Measurements from ENCODE around the gene SORT1.

SORT1 gene

DNA sequence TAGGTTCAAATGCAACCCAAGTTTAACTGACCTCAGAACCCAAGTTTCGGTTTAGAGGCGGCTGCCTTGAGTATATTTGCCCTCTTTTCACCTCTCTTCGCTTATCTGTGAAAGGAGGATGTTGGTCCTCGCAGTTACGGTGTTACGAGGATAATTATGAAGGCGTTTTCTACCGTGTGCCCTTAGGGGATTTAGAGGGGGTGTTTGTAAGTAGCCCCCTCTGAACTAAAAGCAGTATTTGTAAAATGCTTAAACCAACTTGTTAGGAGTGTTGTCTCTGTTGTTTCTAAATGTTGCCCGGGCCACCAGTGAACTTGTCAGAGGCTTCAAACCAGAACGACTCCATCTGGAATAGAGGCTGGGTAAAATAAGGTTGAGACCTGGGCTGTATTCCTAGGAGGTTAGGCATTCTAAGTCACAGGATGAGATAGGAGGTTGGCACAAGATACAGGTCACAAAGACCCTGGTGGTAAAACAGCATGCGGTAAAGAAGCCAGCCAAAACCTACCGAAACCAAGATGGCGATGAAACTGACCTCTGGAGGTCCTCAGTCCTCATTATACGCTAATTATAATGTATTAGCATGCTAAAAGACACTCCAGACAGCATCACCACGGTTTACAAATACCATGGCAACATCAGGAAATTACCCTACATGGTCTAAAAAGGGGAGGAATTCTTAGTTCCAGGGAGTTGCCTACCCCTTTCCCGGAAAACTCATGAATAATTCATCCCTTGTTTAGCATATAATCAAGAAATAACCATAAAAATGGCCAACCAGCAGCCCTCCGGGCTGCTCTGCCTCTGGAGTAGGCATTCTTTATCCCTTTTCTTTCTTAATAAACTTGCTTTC lies 113.7 kb downstream of the SORT1 start:
- H3K4me3 ChIP-seq (ENCODE audit: low read length), result peak overlapping the region; percentile 76

DNA sequence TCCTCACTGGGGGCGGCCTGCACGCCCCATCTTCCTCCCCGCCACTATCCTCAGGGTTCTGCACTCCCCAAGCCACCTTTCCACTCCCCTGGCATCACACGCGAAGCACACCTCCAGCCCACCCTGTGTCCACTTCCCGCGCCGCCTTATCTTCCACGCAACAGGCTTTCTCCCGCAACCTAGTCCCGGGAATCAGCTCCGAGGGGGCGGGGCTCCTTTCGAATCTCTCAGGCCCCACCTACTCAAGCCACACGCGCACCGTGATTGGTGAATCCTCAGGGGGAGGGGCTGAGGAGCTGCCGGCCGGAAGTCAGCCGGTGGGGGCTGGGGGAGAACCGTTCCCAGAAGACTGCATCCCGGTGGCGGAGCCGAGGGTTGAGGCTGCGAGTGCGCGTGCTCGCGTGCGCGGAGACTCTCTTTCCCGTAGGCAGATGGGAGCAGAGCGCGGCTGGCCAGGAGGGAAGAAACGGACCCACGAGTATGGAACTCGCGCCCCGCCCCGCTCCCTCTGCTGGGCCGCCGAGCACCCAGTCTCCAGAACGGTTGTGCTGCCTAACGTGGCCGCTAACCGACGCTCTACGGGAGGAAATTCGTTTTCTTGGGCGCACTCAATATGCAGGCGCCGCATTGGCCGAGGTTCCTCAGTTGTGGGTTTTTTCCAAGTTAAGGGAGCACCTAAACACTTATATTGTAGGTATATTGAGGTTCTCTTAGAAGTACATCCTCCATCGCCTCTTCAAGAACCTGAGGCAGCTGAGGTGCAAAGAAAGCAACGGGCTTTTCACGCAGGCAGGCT lies 114.6 kb downstream of the SORT1 start, which contains the start of gene PSRC1:
Gene PSRC1 (minus strand): TSS at position 194 of the 796 bp plus-strand sequence.
- H3K9me3 ChIP-seq (ENCODE audit: control insufficient read depth, low read depth, low read length), result no peaks in the 10 kb centered on the region
- H3K9ac ChIP-seq (ENCODE audit: low read length), result peak within 1 kb of the TSS; percentile 87

More for the DNA sequence above, 113.7 kb downstream of the SORT1 start:
- H3K4me1 ChIP-seq (ENCODE audit: control insufficient read depth, low read depth, low read length), result peaks cover 27% of the 10 kb centered on the region
- no peaks in the 10 kb centered on the region for H3K27me3 ChIP-seq (ENCODE audit: control insufficient read depth, insufficient read depth, low read length)
- H3K9ac ChIP-seq (ENCODE audit: low read length), result peak overlapping the region; percentile 87
- peak overlapping the region; percentile 92 for H3K27ac ChIP-seq (ENCODE audit: low read length)
- peaks cover 17% of the 10 kb centered on the region for H3K36me3 ChIP-seq (ENCODE audit: control insufficient read depth, low read depth, low read length)
- no peaks in the 10 kb centered on the region for H3K9me3 ChIP-seq (ENCODE audit: control insufficient read depth, low read depth, low read length)

DNA sequence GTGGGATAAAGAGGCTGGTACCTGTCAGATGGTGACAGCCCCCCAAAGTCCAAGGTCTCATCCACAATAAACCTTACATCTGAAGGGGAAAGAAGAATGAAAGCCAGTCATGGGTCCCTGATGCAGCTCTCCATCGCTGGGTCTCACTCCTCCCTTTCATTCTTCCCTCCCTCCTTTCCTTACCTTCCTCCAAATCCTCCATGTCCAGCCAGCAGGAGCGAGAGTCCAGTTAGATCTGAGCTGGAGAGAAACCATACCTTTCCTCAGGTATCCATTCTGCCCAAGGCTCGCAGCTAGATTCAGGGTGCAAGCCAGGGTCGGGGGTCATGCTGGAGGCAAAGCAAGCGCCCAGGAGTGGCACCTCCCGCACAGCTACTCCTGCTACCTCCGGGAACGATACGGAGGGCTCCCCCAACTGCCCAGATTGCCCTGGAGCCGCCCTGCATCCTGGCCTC lies 115.2 kb downstream of the SORT1 start:
- H3K4me3 ChIP-seq (ENCODE audit: low read length), result peak overlapping the region; percentile 76
- H3K27ac ChIP-seq (ENCODE audit: low read length), result peak overlapping the region; percentile 56

More for the DNA sequence above, 114.6 kb downstream of the SORT1 start, which contains the start of gene PSRC1:
- H3K27ac ChIP-seq (ENCODE audit: low read length), result peak within 1 kb of the TSS; percentile 92
- peaks cover 17% of the 10 kb centered on the region for H3K36me3 ChIP-seq (ENCODE audit: control insufficient read depth, low read depth, low read length)
- H3K4me1 ChIP-seq (ENCODE audit: control insufficient read depth, low read depth, low read length), result peaks cover 27% of the 10 kb centered on the region
- H3K27me3 ChIP-seq (ENCODE audit: control insufficient read depth, insufficient read depth, low read length), result no peaks in the 10 kb centered on the region
- peak within 1 kb of the TSS; percentile 76 for H3K4me3 ChIP-seq (ENCODE audit: low read length)

DNA sequence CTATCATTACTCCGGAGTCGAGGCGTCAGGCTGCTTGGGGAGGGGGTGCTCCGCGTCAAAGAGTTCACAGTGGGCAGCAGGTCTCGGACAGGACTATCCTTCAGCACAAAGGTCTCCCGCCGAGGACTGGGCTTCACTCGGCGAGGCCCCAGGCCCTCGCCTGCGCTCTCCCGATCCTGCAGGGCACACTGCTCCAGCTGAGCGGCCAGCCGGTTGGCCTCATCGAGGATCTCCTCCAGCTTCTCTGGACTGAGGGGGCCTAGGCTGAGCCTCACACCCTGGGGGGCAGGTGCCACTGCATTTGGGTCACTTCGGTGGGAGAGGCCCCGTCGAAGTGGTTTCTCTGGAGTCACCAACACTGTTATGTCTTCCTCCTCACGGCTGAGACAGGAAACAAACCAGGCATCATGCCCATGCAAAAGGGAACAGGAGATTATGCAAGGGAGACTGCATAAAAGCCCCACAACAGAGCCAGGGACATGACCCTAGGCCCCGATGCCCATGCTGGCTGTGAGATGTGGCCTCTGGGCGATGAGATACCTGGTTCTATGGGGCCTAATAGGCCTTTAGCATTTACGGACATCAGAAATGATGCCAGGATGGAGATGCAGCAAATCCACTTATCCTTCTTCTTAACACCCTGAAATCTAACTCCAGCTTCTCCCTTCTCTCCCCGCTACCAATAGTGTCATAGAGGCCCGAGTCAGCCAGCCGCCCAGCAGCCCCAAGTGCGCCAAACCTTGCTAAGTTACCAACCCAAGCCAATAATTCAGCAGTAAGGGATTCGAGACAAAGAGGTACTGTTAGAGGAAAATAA lies 115.8 kb downstream of the SORT1 start:
- H3K4me1 ChIP-seq (ENCODE audit: control insufficient read depth, low read depth, low read length), result peaks cover 27% of the 10 kb centered on the region
- H3K27me3 ChIP-seq (ENCODE audit: control insufficient read depth, insufficient read depth, low read length), result no peaks in the 10 kb centered on the region
- H3K4me3 ChIP-seq (ENCODE audit: low read length), result peak overlapping the region; percentile 76
- no peaks in the 10 kb centered on the region for H3K9me3 ChIP-seq (ENCODE audit: control insufficient read depth, low read depth, low read length)
- H3K27ac ChIP-seq (ENCODE audit: low read length), result no peak overlapping the region
- peaks cover 17% of the 10 kb centered on the region for H3K36me3 ChIP-seq (ENCODE audit: control insufficient read depth, low read depth, low read length)
- H3K9ac ChIP-seq (ENCODE audit: low read length), result peak overlapping the region; percentile 87

More for the DNA sequence above, 115.2 kb downstream of the SORT1 start:
- Histone ChIP-seq H3K9ac (ENCODE audit: low read length) (peak overlapping the region; percentile 87), H3K27me3 (ENCODE audit: control insufficient read depth, insufficient read depth, low read length) (no peaks in the 10 kb centered on the region), H3K36me3 (ENCODE audit: control insufficient read depth, low read depth, low read length) (peaks cover 17% of the 10 kb centered on the region), H3K9me3 (ENCODE audit: control insufficient read depth, low read depth, low read length) (no peaks in the 10 kb centered on the region), H3K4me1 (ENCODE audit: control insufficient read depth, low read depth, low read length) (peaks cover 27% of the 10 kb centered on the region)

DNA sequence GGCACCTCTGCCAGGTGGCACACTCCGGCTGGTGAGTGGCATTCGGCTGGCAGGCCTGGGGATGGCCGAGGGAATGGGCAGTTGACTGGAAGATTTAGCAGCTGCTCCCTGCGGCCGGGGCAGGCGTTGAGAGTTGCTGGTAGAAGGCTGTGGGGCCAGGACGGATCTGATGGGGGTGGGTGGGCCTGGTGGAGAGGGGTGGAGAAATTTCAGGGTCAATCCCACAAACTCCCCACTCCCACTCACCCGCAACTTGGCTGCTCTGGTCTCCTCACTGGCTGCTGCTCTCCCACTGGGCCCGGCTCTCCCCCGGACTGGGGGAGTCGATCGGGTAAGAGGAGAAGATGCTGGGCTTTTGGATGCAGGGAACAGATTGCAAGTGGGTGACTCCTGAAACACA lies 116.9 kb downstream of the SORT1 start:
- H3K4me1 ChIP-seq (ENCODE audit: control insufficient read depth, low read depth, low read length), result peaks cover 27% of the 10 kb centered on the region
- H3K9me3 ChIP-seq (ENCODE audit: control insufficient read depth, low read depth, low read length), result no peaks in the 10 kb centered on the region
- H3K4me3 ChIP-seq (ENCODE audit: low read length), result no peak overlapping the region
- H3K9ac ChIP-seq (ENCODE audit: low read length), result no peak overlapping the region
- H3K27me3 ChIP-seq (ENCODE audit: control insufficient read depth, insufficient read depth, low read length), result no peaks in the 10 kb centered on the region
- H3K27ac ChIP-seq (ENCODE audit: low read length), result no peak overlapping the region
- H3K36me3 ChIP-seq (ENCODE audit: control insufficient read depth, low read depth, low read length), result peaks cover 17% of the 10 kb centered on the region

DNA sequence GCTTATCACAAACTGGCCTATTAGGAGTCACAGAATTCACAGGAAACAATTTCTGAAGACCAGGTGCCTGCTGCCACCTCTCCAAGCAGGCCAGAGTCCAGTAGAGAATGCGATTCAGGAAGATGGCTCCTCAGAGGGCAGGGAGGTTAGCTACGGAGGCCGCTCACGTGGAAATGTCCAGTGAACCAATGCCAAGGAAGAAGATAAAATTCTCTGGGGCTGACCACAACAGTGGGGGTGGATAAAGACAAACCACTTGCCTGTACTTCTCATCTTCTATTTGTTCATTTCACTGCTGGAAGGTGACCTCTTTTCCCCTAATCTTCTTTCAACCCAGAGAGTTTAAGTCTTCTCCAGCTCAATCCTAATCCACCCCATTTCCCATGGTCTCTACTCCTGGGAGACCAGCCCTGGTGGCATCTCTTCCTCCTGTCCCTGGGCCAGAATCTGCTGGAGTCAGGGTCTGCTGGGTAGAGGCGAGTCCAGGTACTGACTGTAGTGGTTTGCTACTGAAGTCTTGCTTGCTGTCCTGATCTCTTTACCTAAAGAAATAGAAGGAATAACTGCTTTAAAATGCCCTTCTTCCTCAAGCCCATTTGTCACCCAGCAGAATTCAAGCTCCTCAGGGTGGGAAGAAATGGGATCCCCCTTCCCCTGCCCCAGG lies 118.0 kb downstream of the SORT1 start:
- no peak overlapping the region for H3K27ac ChIP-seq (ENCODE audit: low read length)
- no peaks in the 10 kb centered on the region for H3K9me3 ChIP-seq (ENCODE audit: control insufficient read depth, low read depth, low read length)
- no peak overlapping the region for H3K4me3 ChIP-seq (ENCODE audit: low read length)
- peaks cover 19% of the 10 kb centered on the region for H3K4me1 ChIP-seq (ENCODE audit: control insufficient read depth, low read depth, low read length)
- H3K27me3 ChIP-seq (ENCODE audit: control insufficient read depth, insufficient read depth, low read length), result no peaks in the 10 kb centered on the region
- peaks cover 17% of the 10 kb centered on the region for H3K36me3 ChIP-seq (ENCODE audit: control insufficient read depth, low read depth, low read length)
- H3K9ac ChIP-seq (ENCODE audit: low read length), result no peak overlapping the region

DNA sequence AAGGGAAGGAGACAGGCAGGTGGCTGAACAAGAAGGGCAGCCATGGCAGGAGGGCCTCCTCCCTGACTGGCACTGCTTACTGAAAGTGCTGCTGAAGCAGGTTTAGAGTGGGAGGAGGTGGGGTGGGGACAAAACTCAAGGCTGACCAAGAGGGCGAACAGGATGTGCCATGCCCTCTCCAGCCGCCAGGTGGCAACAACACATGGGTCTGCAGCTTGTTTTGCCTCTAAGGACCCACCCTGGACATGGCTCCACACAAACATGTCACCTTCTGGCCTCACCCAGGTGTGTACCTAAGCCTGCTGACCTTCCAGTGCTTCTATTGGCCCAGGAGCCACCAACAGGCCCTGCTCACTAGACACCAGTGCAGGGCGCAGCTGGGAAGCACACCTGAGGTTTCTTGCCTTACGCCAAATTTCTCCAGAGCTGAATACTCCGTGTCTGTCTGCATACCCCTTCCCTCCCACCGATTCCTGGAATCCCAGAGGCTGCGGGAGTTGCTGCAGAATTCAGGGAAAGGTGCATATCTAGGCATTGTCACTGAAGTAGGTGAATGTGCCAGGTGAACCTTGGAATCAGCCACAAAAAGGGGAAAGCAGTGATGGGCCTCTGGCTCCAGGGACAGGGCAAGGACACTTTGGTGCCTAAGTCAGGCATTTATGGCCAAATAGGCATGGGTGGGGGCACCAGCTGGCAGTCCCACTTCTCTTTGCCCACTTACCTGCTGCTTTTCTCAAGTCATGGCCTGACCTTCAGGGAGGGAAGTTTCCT lies 120.1 kb downstream of the SORT1 start:
- Histone ChIP-seq H3K9ac (ENCODE audit: low read length) (no peak overlapping the region), H3K27ac (ENCODE audit: low read length) (no peak overlapping the region), H3K9me3 (ENCODE audit: control insufficient read depth, low read depth, low read length) (no peaks in the 10 kb centered on the region), H3K4me1 (ENCODE audit: control insufficient read depth, low read depth, low read length) (peaks cover 11% of the 10 kb centered on the region), H3K36me3 (ENCODE audit: control insufficient read depth, low read depth, low read length) (peaks cover 19% of the 10 kb centered on the region), H3K27me3 (ENCODE audit: control insufficient read depth, insufficient read depth, low read length) (no peaks in the 10 kb centered on the region), H3K4me3 (ENCODE audit: low read length) (no peak overlapping the region)

DNA sequence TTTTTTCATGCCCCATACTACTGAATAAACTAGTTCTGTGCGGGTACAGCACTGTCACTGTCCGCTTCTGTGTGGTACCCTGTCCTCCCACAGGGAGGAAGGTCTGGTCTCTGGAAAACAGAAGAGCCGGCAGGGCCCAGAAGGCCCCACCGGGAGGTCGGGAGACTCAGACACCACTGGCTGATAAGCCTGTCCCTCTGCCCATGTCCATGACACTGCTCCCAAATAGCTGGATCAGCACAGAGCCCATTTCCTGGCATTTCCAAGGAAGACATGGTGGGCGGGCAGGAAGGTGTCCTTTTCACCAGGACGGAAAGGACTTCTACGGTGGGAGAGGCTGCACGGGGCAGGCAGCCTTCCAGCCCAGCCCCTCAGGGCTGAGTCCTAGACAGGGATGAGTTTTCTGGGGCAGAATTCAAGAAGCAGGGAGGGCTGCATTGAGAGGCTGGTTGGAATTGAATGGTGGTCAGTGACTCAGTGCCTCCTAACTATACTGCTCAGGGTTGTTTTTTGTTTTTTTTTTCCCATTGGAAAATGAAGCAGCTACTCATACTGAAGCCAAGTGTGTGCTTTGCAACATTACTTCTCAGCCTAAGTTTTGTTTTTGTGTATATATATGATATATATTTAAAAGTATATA lies 121.9 kb downstream of the SORT1 start:
- no peak overlapping the region for H3K4me3 ChIP-seq (ENCODE audit: low read length)
- H3K27ac ChIP-seq (ENCODE audit: low read length), result no peak overlapping the region
- peaks cover 21% of the 10 kb centered on the region for H3K36me3 ChIP-seq (ENCODE audit: control insufficient read depth, low read depth, low read length)
- H3K9ac ChIP-seq (ENCODE audit: low read length), result no peak overlapping the region
- H3K4me1 ChIP-seq (ENCODE audit: control insufficient read depth, low read depth, low read length), result no peaks in the 10 kb centered on the region
- H3K9me3 ChIP-seq (ENCODE audit: control insufficient read depth, low read depth, low read length), result no peaks in the 10 kb centered on the region
- no peaks in the 10 kb centered on the region for H3K27me3 ChIP-seq (ENCODE audit: control insufficient read depth, insufficient read depth, low read length)

DNA sequence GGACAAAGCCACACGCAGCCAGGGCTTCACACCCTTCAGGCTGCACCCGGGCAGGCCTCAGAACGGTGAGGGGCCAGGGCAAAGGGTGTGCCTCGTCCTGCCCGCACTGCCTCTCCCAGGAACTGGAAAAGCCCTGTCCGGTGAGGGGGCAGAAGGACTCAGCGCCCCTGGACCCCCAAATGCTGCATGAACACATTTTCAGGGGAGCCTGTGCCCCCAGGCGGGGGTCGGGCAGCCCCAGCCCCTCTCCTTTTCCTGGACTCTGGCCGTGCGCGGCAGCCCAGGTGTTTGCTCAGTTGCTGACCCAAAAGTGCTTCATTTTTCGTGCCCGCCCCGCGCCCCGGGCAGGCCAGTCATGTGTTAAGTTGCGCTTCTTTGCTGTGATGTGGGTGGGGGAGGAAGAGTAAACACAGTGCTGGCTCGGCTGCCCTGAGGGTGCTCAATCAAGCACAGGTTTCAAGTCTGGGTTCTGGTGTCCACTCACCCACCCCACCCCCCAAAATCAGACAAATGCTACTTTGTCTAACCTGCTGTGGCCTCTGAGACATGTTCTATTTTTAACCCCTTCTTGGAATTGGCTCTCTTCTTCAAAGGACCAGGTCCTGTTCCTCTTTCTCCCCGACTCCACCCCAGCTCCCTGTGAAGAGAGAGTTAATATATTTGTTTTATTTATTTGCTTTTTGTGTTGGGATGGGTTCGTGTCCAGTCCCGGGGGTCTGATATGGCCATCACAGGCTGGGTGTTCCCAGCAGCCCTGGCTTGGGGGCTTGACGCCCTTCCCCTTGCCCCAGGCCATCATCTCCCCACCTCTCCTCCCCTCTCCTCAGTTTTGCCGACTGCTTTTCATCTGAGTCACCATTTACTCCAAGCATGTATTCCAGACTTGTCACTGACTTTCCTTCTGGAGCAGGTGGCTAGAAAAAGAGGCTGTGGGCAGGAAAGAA lies 122.9 kb downstream of the SORT1 start:
- H3K4me1 ChIP-seq (ENCODE audit: control insufficient read depth, low read depth, low read length), result no peaks in the 10 kb centered on the region
- no peaks in the 10 kb centered on the region for H3K27me3 ChIP-seq (ENCODE audit: control insufficient read depth, insufficient read depth, low read length)
- no peak overlapping the region for H3K4me3 ChIP-seq (ENCODE audit: low read length)
- peaks cover 16% of the 10 kb centered on the region for H3K36me3 ChIP-seq (ENCODE audit: control insufficient read depth, low read depth, low read length)
- no peak overlapping the region for H3K27ac ChIP-seq (ENCODE audit: low read length)
- no peak overlapping the region for H3K9ac ChIP-seq (ENCODE audit: low read length)
- H3K9me3 ChIP-seq (ENCODE audit: control insufficient read depth, low read depth, low read length), result no peaks in the 10 kb centered on the region
